Gastrocnemius medialis (tissue), 4 donors: ENCODE results near the gene GPATCH8. TPM values are rescaled to one million over a fixed set of nuclear protein-coding genes. Genes with fewer than 3 reads are reported as not detected.

Experiments used
- ATAC-seq, 2 donors: fragments of 150-250 bp; one replicate each; pipeline ENCODE4 v1.9.1; 2016
- DNase-seq, 2 donors: peaks; one replicate each; pipeline ENCODE4 v3.0.0-alpha.2; 2019
- H3K27ac ChIP-seq, 4 donors: fragments of 200-600 bp; sonication (generic); 1 replicate in 1 of 4; 2 replicates in 3 of 4; pipeline ENCODE4 v1.5.1; 2016 to 2018; ENCODE audit warnings: mild to moderate bottlenecking in 2 of 4, moderate library complexity in 1 of 4
- H3K27me3 ChIP-seq, 3 donors: fragments of 200-600 bp; sonication (generic) in 2 of 3; 1 replicate in 1 of 3; 2 replicates in 2 of 3; pipeline versions ENCODE4 v1.5.1 to v1.6.0; 2016 to 2019; ENCODE audit warnings: mild to moderate bottlenecking in 1 of 3, moderate library complexity in 1 of 3
- H3K36me3 ChIP-seq, 2 donors: fragments of 200-600 bp; sonication (generic) in 1 of 2; one replicate each; pipeline ENCODE4 v1.5.1; 2017 to 2018
- H3K4me1 ChIP-seq, 2 donors: fragments of 200-600 bp; sonication (generic) in 1 of 2; one replicate each; pipeline ENCODE4 v1.5.1; 2016 to 2017; ENCODE audit warnings: mild to moderate bottlenecking in 2 of 2
- H3K4me3 ChIP-seq, 4 donors: fragments of 200-600 bp; sonication (generic) in 3 of 4; 1 replicate in 1 of 4; 2 replicates in 3 of 4; pipeline ENCODE4 v1.5.1; 2016 to 2019; ENCODE audit warnings: mild to moderate bottlenecking in 2 of 4
- H3K9me3 ChIP-seq, 3 donors: fragments of 200-600 bp; sonication (generic) in 2 of 3; 1 replicate in 1 of 3; 2 replicates in 2 of 3; pipeline ENCODE4 v1.5.1; 2016 to 2019
- CTCF ChIP-seq, 5 experiments: fragments of 450-650 bp in 3 of 5; fragments of 200-600 bp in 2 of 5; sonication (generic) in 2 of 5; IDR thresholded peaks in 4 of 5; conservative IDR thresholded peaks in 1 of 5; 1 replicate in 4 of 5; 2 replicates in 1 of 5; pipeline ENCODE4 v1.5.1; 2016 to 2019; ENCODE audit warnings: antibody characterized with exemption in 5 of 5, mild to moderate bottlenecking in 3 of 5, moderate library complexity in 3 of 5
- POLR2A ChIP-seq, 2 donors: fragments of 450-650 bp; IDR thresholded peaks; one replicate each; pipeline ENCODE4 v1.6.1; 2017; ENCODE audit warnings: antibody characterized with exemption in 2 of 2, mild to moderate bottlenecking in 2 of 2, moderate library complexity in 2 of 2
- in situ Hi-C, 4 donors: fragments of 200-750 bp; cut with MboI; loops; one replicate each; pipeline versions ENCODE4 v1.15.0 to v1.8.0; 2017; ENCODE audit warnings: low sequenced_read_pairs in 4 of 4
- intact Hi-C: fragments of 100-400 bp; cut with DNase I; formaldehyde crosslinking; loops from one replicate; pipeline ENCODE4 v1.15.1; 2023; ENCODE audit warnings: low total_unique reads
- total RNA-seq, 4 donors: library from RNA; depleted of rRNA; stranded (reverse); fragments of >200 nt; gene quantifications; one replicate each; pipeline versions ENCODE4 v1.1.0 to v1.2.3, GENCODE V29; 2016

Gene GPATCH8
- total RNA-seq, 4 donors from 2014 or later = 39.9 to 75.1 (median 50.8) TPM

- Histone ChIP-seq H3K27ac (no peak overlapping the region), H3K36me3 (no peaks in the 10 kb centered on the region), H3K9me3 (no peaks in the 10 kb centered on the region), H3K4me3 (no peak overlapping the region), H3K4me1 (peaks cover 12 to 14% of the 10 kb centered on the region in 2 donors), H3K27me3 (peaks cover 29 to 42% (median 40%) of the 10 kb centered on the region in 3 donors)
- TF ChIP-seq CTCF (IDR thresholded peaks at IDR 0.05 in 4 of 5, conservative IDR thresholded peaks at IDR 0.05 in 1 of 5) (no peak), POLR2A (IDR thresholded peaks at IDR 0.05) (no peak)
- intact Hi-C loops (no loop called here), in situ Hi-C loops (no loop called here)
- ATAC-seq = no peak
- DNase-seq = no peak
Observed at GRCh38 chr17:44383861-44384260, 119.3 kb downstream of the GPATCH8 start.

GRCh38 chr17:44383363-44383762, 119.8 kb downstream of the GPATCH8 start:
- in situ Hi-C loops (no loop called here), intact Hi-C loops (no loop called here)
- Histone ChIP-seq H3K4me3 (no peak overlapping the region), H3K36me3 (no peaks in the 10 kb centered on the region), H3K27ac (no peak overlapping the region), H3K27me3 (peaks cover 29 to 42% (median 40%) of the 10 kb centered on the region in 3 donors), H3K9me3 (no peaks in the 10 kb centered on the region), H3K4me1 (peaks cover 12 to 14% of the 10 kb centered on the region in 2 donors)
- TF ChIP-seq POLR2A (IDR thresholded peaks at IDR 0.05) = no peak
- TF ChIP-seq CTCF (IDR thresholded peaks at IDR 0.05 in 4 of 5, conservative IDR thresholded peaks at IDR 0.05 in 1 of 5) = no peak
- ATAC-seq (no peak), DNase-seq (no peak)

GRCh38 chr17:44382917-44383316, 120.3 kb downstream of the GPATCH8 start:
- in situ Hi-C loops = no loop called here
- Histone ChIP-seq H3K27me3 (peaks cover 29 to 42% (median 40%) of the 10 kb centered on the region in 3 donors), H3K27ac (no peak overlapping the region), H3K4me3 (no peak overlapping the region), H3K9me3 (no peaks in the 10 kb centered on the region), H3K36me3 (no peaks in the 10 kb centered on the region), H3K4me1 (peaks cover 12 to 14% of the 10 kb centered on the region in 2 donors)
- no peak for ATAC-seq
- intact Hi-C loops = no loop called here
- no peak for DNase-seq
- TF ChIP-seq CTCF (IDR thresholded peaks at IDR 0.05 in 4 of 5, conservative IDR thresholded peaks at IDR 0.05 in 1 of 5) (no peak), POLR2A (IDR thresholded peaks at IDR 0.05) (no peak)

- TF ChIP-seq POLR2A (IDR thresholded peaks at IDR 0.05) = no peak
- TF ChIP-seq CTCF (IDR thresholded peaks at IDR 0.05 in 4 of 5, conservative IDR thresholded peaks at IDR 0.05 in 1 of 5) = no peak
- DNase-seq = no peak
- no peak overlapping the region for H3K27ac ChIP-seq
- H3K4me1 ChIP-seq = peaks cover 12 to 14% of the 10 kb centered on the region in 2 donors
- in situ Hi-C loops (no loop called here), intact Hi-C loops (no loop called here)
- no peaks in the 10 kb centered on the region for H3K9me3 ChIP-seq
- ATAC-seq = no peak
- H3K27me3 ChIP-seq = peaks cover 29 to 40% (median 37%) of the 10 kb centered on the region in 3 donors
- no peak overlapping the region for H3K4me3 ChIP-seq
- H3K36me3 ChIP-seq = no peaks in the 10 kb centered on the region
Observed at GRCh38 chr17:44381810-44382305, 121.3 kb downstream of the GPATCH8 start.

- TF ChIP-seq POLR2A (IDR thresholded peaks at IDR 0.05) = no peak
- TF ChIP-seq CTCF (IDR thresholded peaks at IDR 0.05 in 4 of 5, conservative IDR thresholded peaks at IDR 0.05 in 1 of 5) = no peak
- H3K4me3 ChIP-seq = no peak overlapping the region
- in situ Hi-C loops (no loop called here), intact Hi-C loops (no loop called here)
- DNase-seq (no peak), ATAC-seq (no peak)
- no peak overlapping the region for H3K27ac ChIP-seq
- H3K4me1 ChIP-seq = peaks cover 9 to 10% of the 10 kb centered on the region in 2 donors
- no peaks in the 10 kb centered on the region for H3K9me3 ChIP-seq
- H3K27me3 ChIP-seq = peaks cover 25 to 30% (median 29%) of the 10 kb centered on the region in 3 donors
- no peaks in the 10 kb centered on the region for H3K36me3 ChIP-seq
Observed at GRCh38 chr17:44380767-44381166, 122.4 kb downstream of the GPATCH8 start.
